Midbrain (tissue), 1 donor: ENCODE results near the gene RACGAP1.

Source experiments
- DNase-seq: peaks from one replicate; lab custom pipeline; 2025; lab: John Stamatoyannopoulos, UW

The RACGAP1 gene

GRCh38 chr12:50056639-50056976, 31.3 kb upstream of the RACGAP1 start:
- DNase-seq: no peak

GRCh38 chr12:50055831-50056638, 30.7 kb upstream of the RACGAP1 start:
- peak; percentile 54 for DNase-seq

- DNase-seq: no peak
These were observed 28.3 kb upstream of the RACGAP1 start for GRCh38 chr12:50053583-50053982.

GRCh38 chr12:50052964-50053363, 27.7 kb upstream of the RACGAP1 start:
- no peak for DNase-seq

- DNase-seq: no peak
These were observed 27.2 kb upstream of the RACGAP1 start for GRCh38 chr12:50052544-50052943.

GRCh38 chr12:50051101-50051806, 26.0 kb upstream of the RACGAP1 start:
- DNase-seq: no peak

- no peak for DNase-seq
These were observed 25.3 kb upstream of the RACGAP1 start for GRCh38 chr12:50050410-50051098.

GRCh38 chr12:50050119-50050385, 24.8 kb upstream of the RACGAP1 start:
- no peak for DNase-seq

- no peak for DNase-seq
These were observed 24.2 kb upstream of the RACGAP1 start for GRCh38 chr12:50049254-50050118.

GRCh38 chr12:50047693-50048250, 22.5 kb upstream of the RACGAP1 start:
- no peak for DNase-seq

- no peak for DNase-seq
These were observed 18.6 kb upstream of the RACGAP1 start for GRCh38 chr12:50043854-50044253.

- no peak for DNase-seq
These were observed 18.0 kb upstream of the RACGAP1 start for GRCh38 chr12:50043308-50043707.

GRCh38 chr12:50042693-50043092, 17.4 kb upstream of the RACGAP1 start:
- DNase-seq: no peak

- DNase-seq: no peak
These were observed 16.7 kb upstream of the RACGAP1 start for GRCh38 chr12:50041962-50042361.

- DNase-seq: no peak
These were observed 16.0 kb upstream of the RACGAP1 start for GRCh38 chr12:50041062-50041860.

GRCh38 chr12:50040657-50041056, 15.4 kb upstream of the RACGAP1 start:
- DNase-seq: no peak

- DNase-seq: peak; percentile 86
These were observed 14.0 kb upstream of the RACGAP1 start for GRCh38 chr12:50039151-50039835.

- no peak for DNase-seq
These were observed 13.0 kb upstream of the RACGAP1 start for GRCh38 chr12:50038336-50038735.

GRCh38 chr12:50032854-50033581, 7.7 kb upstream of the RACGAP1 start:
- no peak for DNase-seq

GRCh38 chr12:50032515-50032853, 7.2 kb upstream of the RACGAP1 start:
- no peak for DNase-seq
